Measurements from ENCODE around the gene PRADC1.

The PRADC1 gene

GRCh38 chr2:73269686-73270465, 36.8 kb upstream of the PRADC1 start:
- Histone ChIP-seq H2BK12ac (ENCODE audit: low read length) (no peak overlapping the region), H3K36me3 (replicated peaks in 1 of 2; ENCODE audit: control insufficient read depth in 2 of 2, insufficient read depth in 2 of 2, low read length in 2 of 2) (no peaks in the 10 kb centered on the region), H3K4me3 (ENCODE audit: low read length in 2 of 2) (peak overlapping the region in 1 of 2 donors; percentile 70), H3K27me3 (ENCODE audit: control insufficient read depth in 3 of 3, insufficient read depth in 3 of 3, low read depth in 1 of 3, low read length in 3 of 3) (peaks cover 0 to 29% (median 8%) of the 10 kb centered on the region in 3 experiments), H4K91ac (ENCODE audit: low read depth, low read length, poor library complexity) (no peak overlapping the region), H3K23ac (ENCODE audit: low read depth, low read length, poor library complexity) (no peak overlapping the region), H2BK5ac (ENCODE audit: low read length) (no peak overlapping the region), H3K4ac (ENCODE audit: low read length) (no peak overlapping the region), H2BK120ac (ENCODE audit: low read depth, low read length) (no peak overlapping the region), H3K4me1 (ENCODE audit: control insufficient read depth in 2 of 2, insufficient read depth in 1 of 2, low read depth in 1 of 2, low read length in 2 of 2) (peaks cover 0 to 16% of the 10 kb centered on the region in 2 donors), H3K27ac (replicated peaks; ENCODE audit: low read length) (no peak overlapping the region), H3K18ac (ENCODE audit: low read length) (peak overlapping the region; percentile 50), H3K79me1 (ENCODE audit: low read depth, low read length) (peaks cover 7% of the 10 kb centered on the region), H2AK5ac (ENCODE audit: low read depth, low read length) (no peak overlapping the region), H4K8ac (ENCODE audit: low read depth, low read length) (no peak overlapping the region), H2BK15ac (ENCODE audit: low read length) (no peak overlapping the region), H3K4me2 (ENCODE audit: insufficient read depth, low read length, poor library complexity, severe bottlenecking) (peak overlapping the region; percentile 84), H2AFZ (ENCODE audit: low read length) (no peak overlapping the region), H3K14ac (ENCODE audit: low read length) (no peak overlapping the region), H3K9ac (ENCODE audit: low read depth, low read length, poor library complexity) (peak overlapping the region; percentile 32), H3K9me3 (replicated peaks in 1 of 2; ENCODE audit: control insufficient read depth in 2 of 2, insufficient read depth in 1 of 2, low read depth in 1 of 2, low read length in 2 of 2) (peaks cover 0 to 2% of the 10 kb centered on the region in 2 donors)
- WGBS, 2 donors (ENCODE audit: extremely low coverage in 2 of 2, insufficient read length in 2 of 2, insufficient replicate concordance in 1 of 2), result no CpG with 5 or more reads among the region's 22 CpGs
- no peak for DNase-seq (ENCODE audit: low spot score)

GRCh38 chr2:73268830-73269685, 36.0 kb upstream of the PRADC1 start:
- H3K9ac ChIP-seq (ENCODE audit: low read depth, low read length, poor library complexity), result peak overlapping the region; percentile 79
- no peak overlapping the region for H3K27ac ChIP-seq (replicated peaks; ENCODE audit: low read length)
- no peak overlapping the region for H3K14ac ChIP-seq (ENCODE audit: low read length)
- no peak overlapping the region for H2BK12ac ChIP-seq (ENCODE audit: low read length)
- H3K27me3 ChIP-seq (ENCODE audit: control insufficient read depth in 3 of 3, insufficient read depth in 3 of 3, low read depth in 1 of 3, low read length in 3 of 3), result peaks cover 0 to 29% (median 8%) of the 10 kb centered on the region in 3 experiments
- H3K9me3 ChIP-seq (replicated peaks in 1 of 2; ENCODE audit: control insufficient read depth in 2 of 2, insufficient read depth in 1 of 2, low read depth in 1 of 2, low read length in 2 of 2), result peaks cover 0 to 2% of the 10 kb centered on the region in 2 donors
- H3K4me1 ChIP-seq (ENCODE audit: control insufficient read depth in 2 of 2, insufficient read depth in 1 of 2, low read depth in 1 of 2, low read length in 2 of 2), result peaks cover 0 to 16% of the 10 kb centered on the region in 2 donors
- no peak overlapping the region for H2AFZ ChIP-seq (ENCODE audit: low read length)
- peak overlapping the region; percentile 25 for H4K8ac ChIP-seq (ENCODE audit: low read depth, low read length)
- no peaks in the 10 kb centered on the region for H3K36me3 ChIP-seq (replicated peaks in 1 of 2; ENCODE audit: control insufficient read depth in 2 of 2, insufficient read depth in 2 of 2, low read length in 2 of 2)
- peak overlapping the region; percentile 84 for H3K4me2 ChIP-seq (ENCODE audit: insufficient read depth, low read length, poor library complexity, severe bottlenecking)
- H3K18ac ChIP-seq (ENCODE audit: low read length), result peak overlapping the region; percentile 88
- H3K23ac ChIP-seq (ENCODE audit: low read depth, low read length, poor library complexity), result peak overlapping the region; percentile 95
- H3K4ac ChIP-seq (ENCODE audit: low read length), result peak overlapping the region; percentile 10
- H3K79me1 ChIP-seq (ENCODE audit: low read depth, low read length), result peaks cover 7% of the 10 kb centered on the region
- H2AK5ac ChIP-seq (ENCODE audit: low read depth, low read length), result peak overlapping the region; percentile 61
- no CpG with 5 or more reads among the region's 113 CpGs for WGBS, 2 donors (ENCODE audit: extremely low coverage in 2 of 2, insufficient read length in 2 of 2, insufficient replicate concordance in 1 of 2)
- peak overlapping the region; percentile 69 for H2BK15ac ChIP-seq (ENCODE audit: low read length)
- H2BK120ac ChIP-seq (ENCODE audit: low read depth, low read length), result peak overlapping the region; percentile 88
- peak overlapping the region in 1 of 2 donors; percentile 70 for H3K4me3 ChIP-seq (ENCODE audit: low read length in 2 of 2)
- no peak overlapping the region for H4K91ac ChIP-seq (ENCODE audit: low read depth, low read length, poor library complexity)
- DNase-seq (ENCODE audit: low spot score), result no peak
- H2BK5ac ChIP-seq (ENCODE audit: low read length), result no peak overlapping the region

- no CpG with 5 or more reads among the region's 14 CpGs for WGBS, 2 donors (ENCODE audit: extremely low coverage in 2 of 2, insufficient read length in 2 of 2, insufficient replicate concordance in 1 of 2)
- H3K23ac ChIP-seq (ENCODE audit: low read depth, low read length, poor library complexity), result peak overlapping the region; percentile 95
- peak overlapping the region; percentile 61 for H2AK5ac ChIP-seq (ENCODE audit: low read depth, low read length)
- no peak overlapping the region for H2BK5ac ChIP-seq (ENCODE audit: low read length)
- H3K14ac ChIP-seq (ENCODE audit: low read length), result no peak overlapping the region
- H2BK15ac ChIP-seq (ENCODE audit: low read length), result peak overlapping the region; percentile 69
- peaks cover 0 to 3% of the 10 kb centered on the region in 2 donors for H3K36me3 ChIP-seq (replicated peaks in 1 of 2; ENCODE audit: control insufficient read depth in 2 of 2, insufficient read depth in 2 of 2, low read length in 2 of 2)
- H3K9me3 ChIP-seq (replicated peaks in 1 of 2; ENCODE audit: control insufficient read depth in 2 of 2, insufficient read depth in 1 of 2, low read depth in 1 of 2, low read length in 2 of 2), result peaks cover 0 to under 1% of the 10 kb centered on the region in 2 donors
- H3K9ac ChIP-seq (ENCODE audit: low read depth, low read length, poor library complexity), result peak overlapping the region; percentile 79
- peak overlapping the region in 1 of 2 donors; percentile 70 for H3K4me3 ChIP-seq (ENCODE audit: low read length in 2 of 2)
- H2BK12ac ChIP-seq (ENCODE audit: low read length), result no peak overlapping the region
- H3K4me2 ChIP-seq (ENCODE audit: insufficient read depth, low read length, poor library complexity, severe bottlenecking), result peak overlapping the region; percentile 84
- peaks cover 0 to 29% (median 8%) of the 10 kb centered on the region in 3 experiments for H3K27me3 ChIP-seq (ENCODE audit: control insufficient read depth in 3 of 3, insufficient read depth in 3 of 3, low read depth in 1 of 3, low read length in 3 of 3)
- no peak overlapping the region for H4K8ac ChIP-seq (ENCODE audit: low read depth, low read length)
- H3K18ac ChIP-seq (ENCODE audit: low read length), result peak overlapping the region; percentile 88
- no peak for DNase-seq (ENCODE audit: low spot score)
- peak overlapping the region; percentile 10 for H3K4ac ChIP-seq (ENCODE audit: low read length)
- H2AFZ ChIP-seq (ENCODE audit: low read length), result no peak overlapping the region
- peak overlapping the region; percentile 88 for H2BK120ac ChIP-seq (ENCODE audit: low read depth, low read length)
- H3K4me1 ChIP-seq (ENCODE audit: control insufficient read depth in 2 of 2, insufficient read depth in 1 of 2, low read depth in 1 of 2, low read length in 2 of 2), result peaks cover 0 to 16% of the 10 kb centered on the region in 2 donors
- H3K27ac ChIP-seq (replicated peaks; ENCODE audit: low read length), result no peak overlapping the region
- no peak overlapping the region for H4K91ac ChIP-seq (ENCODE audit: low read depth, low read length, poor library complexity)
- H3K79me1 ChIP-seq (ENCODE audit: low read depth, low read length), result peaks cover 7% of the 10 kb centered on the region
These were observed 35.4 kb upstream of the PRADC1 start for GRCh38 chr2:73268366-73268829.

All from neuronal stem cell (in vitro differentiated cells).